Adrenal gland (tissue), 5 donors: ENCODE results near the gene AHI1.

ENCODE experiments used
- CTCF ChIP-seq, 6 experiments: fragments of 450-650 bp in 4 of 6; fragments of 200-600 bp in 2 of 6; sonication (generic) in 1 of 6; IDR thresholded peaks; 1 replicate in 5 of 6; 2 replicates in 1 of 6; pipeline versions ENCODE4 v1.5.1 to v1.8.0; 2016 to 2021; ENCODE audit warnings: antibody characterized with exemption in 6 of 6, mild to moderate bottlenecking in 2 of 6, moderate library complexity in 1 of 6
- POLR2A ChIP-seq, 2 donors: fragments of 450-650 bp; IDR thresholded peaks; one replicate each; pipeline ENCODE4 v1.6.1; 2017; ENCODE audit warnings: antibody characterized with exemption in 2 of 2, mild to moderate bottlenecking in 2 of 2, moderate library complexity in 1 of 2
- donor health status: DM: no; HTN: no; CAD: no.

- no peak for TF ChIP-seq CTCF (IDR thresholded peaks at IDR 0.05)
- no peak for TF ChIP-seq POLR2A (IDR thresholded peaks at IDR 0.05)
These were observed 166.5 kb downstream of the AHI1 start for GRCh38 chr6:135331002-135331401.
